Measurements from ENCODE around the gene IGF2R.

DNA sequence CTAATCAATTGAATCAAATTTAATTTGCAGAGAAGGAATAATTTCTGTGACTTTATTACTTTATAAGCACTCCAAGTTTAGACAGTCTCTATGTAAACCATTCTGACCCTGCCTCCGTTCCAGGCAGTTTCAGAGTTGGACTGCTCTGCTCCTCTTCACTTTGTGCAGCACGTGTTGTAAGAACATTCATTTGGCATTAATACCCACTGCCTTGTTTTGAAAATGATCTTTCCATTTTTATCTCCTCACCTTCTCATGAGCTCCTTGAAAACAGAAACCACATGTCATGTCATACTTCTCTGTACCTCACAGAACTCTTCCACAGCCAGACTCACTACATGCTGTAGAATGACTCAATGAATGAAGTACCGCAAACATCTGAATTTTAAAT lies 178.3 kb downstream of the IGF2R start:
- TF ChIP-seq, protein P1, sequence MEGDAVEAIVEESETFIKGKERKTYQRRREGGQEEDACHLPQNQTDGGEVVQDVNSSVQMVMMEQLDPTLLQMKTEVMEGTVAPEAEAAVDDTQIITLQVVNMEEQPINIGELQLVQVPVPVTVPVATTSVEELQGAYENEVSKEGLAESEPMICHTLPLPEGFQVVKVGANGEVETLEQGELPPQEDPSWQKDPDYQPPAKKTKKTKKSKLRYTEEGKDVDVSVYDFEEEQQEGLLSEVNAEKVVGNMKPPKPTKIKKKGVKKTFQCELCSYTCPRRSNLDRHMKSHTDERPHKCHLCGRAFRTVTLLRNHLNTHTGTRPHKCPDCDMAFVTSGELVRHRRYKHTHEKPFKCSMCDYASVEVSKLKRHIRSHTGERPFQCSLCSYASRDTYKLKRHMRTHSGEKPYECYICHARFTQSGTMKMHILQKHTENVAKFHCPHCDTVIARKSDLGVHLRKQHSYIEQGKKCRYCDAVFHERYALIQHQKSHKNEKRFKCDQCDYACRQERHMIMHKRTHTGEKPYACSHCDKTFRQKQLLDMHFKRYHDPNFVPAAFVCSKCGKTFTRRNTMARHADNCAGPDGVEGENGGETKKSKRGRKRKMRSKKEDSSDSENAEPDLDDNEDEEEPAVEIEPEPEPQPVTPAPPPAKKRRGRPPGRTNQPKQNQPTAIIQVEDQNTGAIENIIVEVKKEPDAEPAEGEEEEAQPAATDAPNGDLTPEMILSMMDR (IDR thresholded peaks at IDR 0.05) = no peak
- no peak for TF ChIP-seq EZH2 (IDR thresholded peaks at IDR 0.05)
- TF ChIP-seq EZH2phosphoT487 (IDR thresholded peaks at IDR 0.05) = no peak

Data from neural progenitor cell (in vitro differentiated cells).